A673 (cell line): Measurements from ENCODE around the gene MYBL2. TPM values are rescaled to one million over a fixed set of nuclear protein-coding genes. Genes with fewer than 3 reads are reported as not detected.
A peak's percentile ranks its signal among the peaks of the same experiment; 100 is the strongest.

Experiments used
- BruUV-seq: library from RNA; stranded (reverse); fragments of 400-500 nt; replicated peaks from 2 replicates; lab custom pipeline; 2021; lab: Mats Ljungman, UMichigan
- CTCF ChIA-PET: fragments of 300-600 bp; sonication (Branson Sonifier 250); formaldehyde crosslinking; loops from one replicate; lab custom pipeline; 2022; ENCODE audit warnings: antibody characterized with exemption; lab: Charles Lee
- POLR2A ChIA-PET: fragments of 300-600 bp; sonication (Branson Sonifier 250); formaldehyde crosslinking; loops from one replicate; lab custom pipeline; 2022; ENCODE audit warnings: antibody characterized with exemption; ENCODE audit not compliant: low non-redundant PET; lab: Charles Lee
- DNase-seq: peaks from one replicate; pipeline ENCODE4 v3.0.0-alpha.2; 2015; ENCODE audit warnings: low spot score
- H3K27ac ChIP-seq: fragments of 200-600 bp; sonication (generic); 2 replicates; pipeline ENCODE4 v1.5.1; 2016; ENCODE audit warnings: mixed run types, low read depth, mild to moderate bottlenecking, mixed read lengths, antibody characterized with exemption, low read length; ENCODE audit not compliant: poor library complexity, severe bottlenecking
- H3K27me3 ChIP-seq: fragments of 200-600 bp; sonication (generic); replicated peaks from 2 replicates; pipeline ENCODE4 v1.6.1; 2017; ENCODE audit warnings: mixed run types, low read depth, mild to moderate bottlenecking, mixed read lengths, antibody characterized with exemption, low read length; ENCODE audit not compliant: insufficient read depth, poor library complexity
- H3K36me3 ChIP-seq: fragments of 200-600 bp; sonication (generic); 2 replicates; pipeline ENCODE4 v1.6.1; 2016; ENCODE audit warnings: mixed run types, mild to moderate bottlenecking, mixed read lengths, antibody characterized with exemption, low read length; ENCODE audit not compliant: insufficient read depth, poor library complexity, severe bottlenecking
- H3K4me1 ChIP-seq: fragments of 200-600 bp; sonication (generic); 2 replicates; pipeline ENCODE4 v1.6.1; 2017; ENCODE audit warnings: mixed run types, mild to moderate bottlenecking, mixed read lengths, antibody characterized with exemption, low read length; ENCODE audit not compliant: insufficient read depth, poor library complexity, severe bottlenecking
- H3K4me3 ChIP-seq: fragments of 200-600 bp; sonication (generic); 2 replicates; pipeline ENCODE4 v1.5.1; 2016; ENCODE audit warnings: low read depth, mixed run types, mild to moderate bottlenecking, mixed read lengths, low read length; ENCODE audit not compliant: poor library complexity, severe bottlenecking
- H3K9me3 ChIP-seq: fragments of 200-600 bp; sonication (generic); 2 replicates; pipeline ENCODE4 v1.6.1; 2016; ENCODE audit warnings: mixed run types, low read depth, mild to moderate bottlenecking, mixed read lengths, antibody characterized with exemption, low read length; ENCODE audit not compliant: poor library complexity, severe bottlenecking
- EZH2 ChIP-seq: fragments of 200-600 bp; sonication (generic); IDR thresholded peaks from 2 replicates; pipeline ENCODE4 v1.6.1; 2017; ENCODE audit warnings: borderline replicate concordance, low read depth, mild to moderate bottlenecking, mixed read lengths, antibody characterized with exemption, low read length; ENCODE audit not compliant: poor library complexity, severe bottlenecking
- intact Hi-C: fragments of 100-400 bp; cut with micrococcal nuclease; formaldehyde crosslinking; loops from one replicate; pipeline ENCODE4 v1.10.0; 2022; ENCODE audit not compliant: unreplicated experiment
- total RNA-seq: library from RNA; stranded (reverse); gene quantifications from 2 replicates; pipeline ENCODE4 v1.2.3, GENCODE V29; 2021
- TF ChIP-seq, protein P1 (sequence below): fragments of 300-800, 200-600 bp; sonication (generic); conservative IDR thresholded peaks from 2 replicates; pipeline ENCODE4 v1.5.1; 2017; ENCODE audit warnings: low read depth, mild to moderate bottlenecking, antibody characterized with exemption, low read length, moderate library complexity, mixed read lengths

MYBL2 gene
- total RNA-seq, 1 experiment from 2014 or later = 256 TPM

DNA sequence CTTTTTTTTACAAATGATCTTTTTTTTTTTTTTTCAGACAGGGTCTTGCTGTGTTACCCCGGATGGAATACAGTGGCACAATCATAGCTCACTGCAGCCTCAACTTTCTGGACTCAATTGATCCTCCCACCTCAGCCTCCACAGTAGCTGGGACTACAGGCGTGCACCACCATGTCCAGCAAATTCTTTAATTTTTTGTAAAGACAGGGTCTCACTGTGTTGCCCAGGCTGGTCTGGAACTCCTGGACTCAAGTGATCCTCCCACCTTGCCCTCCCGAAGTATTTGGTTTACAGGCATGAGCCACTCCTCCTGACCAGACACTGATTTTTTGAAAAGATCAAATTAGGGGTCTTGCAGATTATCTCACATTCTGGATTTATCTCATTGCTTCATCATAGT is 11.0 kb upstream of the MYBL2 start:
- no peak for TF ChIP-seq EZH2
- TF ChIP-seq, protein P1, sequence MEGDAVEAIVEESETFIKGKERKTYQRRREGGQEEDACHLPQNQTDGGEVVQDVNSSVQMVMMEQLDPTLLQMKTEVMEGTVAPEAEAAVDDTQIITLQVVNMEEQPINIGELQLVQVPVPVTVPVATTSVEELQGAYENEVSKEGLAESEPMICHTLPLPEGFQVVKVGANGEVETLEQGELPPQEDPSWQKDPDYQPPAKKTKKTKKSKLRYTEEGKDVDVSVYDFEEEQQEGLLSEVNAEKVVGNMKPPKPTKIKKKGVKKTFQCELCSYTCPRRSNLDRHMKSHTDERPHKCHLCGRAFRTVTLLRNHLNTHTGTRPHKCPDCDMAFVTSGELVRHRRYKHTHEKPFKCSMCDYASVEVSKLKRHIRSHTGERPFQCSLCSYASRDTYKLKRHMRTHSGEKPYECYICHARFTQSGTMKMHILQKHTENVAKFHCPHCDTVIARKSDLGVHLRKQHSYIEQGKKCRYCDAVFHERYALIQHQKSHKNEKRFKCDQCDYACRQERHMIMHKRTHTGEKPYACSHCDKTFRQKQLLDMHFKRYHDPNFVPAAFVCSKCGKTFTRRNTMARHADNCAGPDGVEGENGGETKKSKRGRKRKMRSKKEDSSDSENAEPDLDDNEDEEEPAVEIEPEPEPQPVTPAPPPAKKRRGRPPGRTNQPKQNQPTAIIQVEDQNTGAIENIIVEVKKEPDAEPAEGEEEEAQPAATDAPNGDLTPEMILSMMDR = no peak
- Histone ChIP-seq H3K36me3 (no peaks in the 10 kb centered on the region), H3K27me3 (no peaks in the 10 kb centered on the region), H3K4me1 (peaks cover 6% of the 10 kb centered on the region), H3K4me3 (no peak overlapping the region), H3K9me3 (no peaks in the 10 kb centered on the region), H3K27ac (no peak overlapping the region)
- no peak for DNase-seq
- ChIA-PET POLR2A (no interaction called here), CTCF (no interaction called here)
- intact Hi-C loops = no loop called here
- BruUV-seq = no TSS peak

DNA sequence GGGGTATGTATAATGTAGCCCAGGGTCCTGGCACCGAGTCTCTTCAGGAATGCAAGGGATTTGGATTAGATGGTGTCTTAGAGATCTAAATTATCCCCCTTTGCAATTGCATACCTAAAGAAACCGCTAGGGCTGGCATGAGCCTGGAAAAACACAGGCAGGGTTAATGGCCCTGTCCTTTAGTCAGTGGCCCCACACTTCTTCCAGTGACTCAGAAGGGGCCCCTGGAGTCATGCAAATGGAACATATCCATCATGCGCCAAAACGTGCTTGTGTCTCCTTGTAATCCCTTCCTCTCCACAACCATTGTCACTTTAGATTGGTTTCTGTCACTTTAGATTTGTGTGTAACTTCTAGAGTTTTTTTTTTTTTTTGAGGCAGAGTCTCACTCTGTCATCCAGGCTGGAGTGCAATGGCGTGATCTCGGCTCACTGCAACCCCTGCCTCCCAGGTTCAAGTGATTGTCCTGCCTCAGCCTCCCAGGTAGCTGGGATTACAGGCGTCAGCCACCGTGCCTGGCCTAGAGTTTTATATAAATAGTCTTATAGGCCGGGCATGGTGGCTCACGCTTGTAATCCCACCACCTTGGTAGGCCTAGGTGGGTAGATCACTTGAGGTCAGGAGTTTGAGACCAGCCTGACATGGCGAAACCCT is 8.7 kb upstream of the MYBL2 start:
- BruUV-seq = no TSS peak
- Histone ChIP-seq H3K36me3 (no peaks in the 10 kb centered on the region), H3K9me3 (no peaks in the 10 kb centered on the region), H3K4me3 (peak overlapping the region; percentile 83), H3K27ac (peak overlapping the region; percentile 67), H3K4me1 (peaks cover 6% of the 10 kb centered on the region), H3K27me3 (no peaks in the 10 kb centered on the region)
- no peak for DNase-seq
- TF ChIP-seq EZH2 = no peak
- TF ChIP-seq, protein P1 = no peak
- CTCF ChIA-PET = no interaction called here
- POLR2A ChIA-PET = no interaction called here
- intact Hi-C loops = no loop called here

DNA sequence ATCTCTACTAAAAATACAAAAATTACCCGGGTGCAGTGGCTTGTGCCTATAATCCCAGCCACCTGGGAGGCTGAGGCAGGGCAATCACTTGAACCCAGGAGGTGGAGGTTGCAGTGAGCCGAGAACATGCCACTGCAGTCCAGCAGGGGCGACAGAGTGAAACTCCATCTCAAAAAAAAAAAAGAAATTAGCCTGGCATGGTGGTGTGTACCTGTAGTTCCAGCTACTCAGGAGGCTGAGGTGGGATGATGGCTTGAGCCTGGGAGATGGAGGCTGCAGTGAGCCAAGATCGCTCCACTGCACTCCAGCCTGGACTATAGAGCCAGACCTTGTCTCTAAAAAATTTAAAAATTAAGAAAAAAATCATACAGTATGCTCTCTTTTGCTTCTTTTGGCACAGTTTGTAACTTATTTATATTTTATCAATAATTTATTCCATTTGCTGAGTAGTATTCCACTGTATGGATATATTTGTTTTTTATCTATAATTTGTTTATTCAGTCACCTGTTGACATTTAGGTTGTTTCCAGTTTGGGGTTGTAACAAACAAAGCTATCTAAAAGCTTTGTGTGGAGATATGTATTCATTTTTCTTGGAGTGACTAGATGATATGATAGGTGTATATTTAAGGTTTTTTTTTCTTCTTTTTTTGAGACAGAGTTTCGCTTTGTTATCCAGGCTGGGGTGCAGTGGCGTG is 8.0 kb upstream of the MYBL2 start:
- Histone ChIP-seq H3K4me1 (peaks cover 6% of the 10 kb centered on the region), H3K27ac (no peak overlapping the region), H3K36me3 (no peaks in the 10 kb centered on the region), H3K4me3 (no peak overlapping the region), H3K9me3 (no peaks in the 10 kb centered on the region), H3K27me3 (no peaks in the 10 kb centered on the region)
- ChIA-PET POLR2A (no interaction called here), CTCF (no interaction called here)
- intact Hi-C loops = no loop called here
- no peak for DNase-seq
- TF ChIP-seq, protein P1 = no peak
- no peak for TF ChIP-seq EZH2
- no TSS peak for BruUV-seq
